Dendritic cell treated with granulocyte-macrophage colony-stimulating factor and Interleukin-4, amounts not matched to agents 40 ng/mL and 50 ng/mL, for 4 days (primary cell): ENCODE data around the gene TBCD.

Source experiments
- H3K27ac Mint-ChIP-seq: one replicate; pipeline ENCODE4 v1.8.0; 2022; ENCODE audit warnings: mild to moderate bottlenecking, mixed read lengths
- H3K27me3 Mint-ChIP-seq: one replicate; pipeline ENCODE4 v1.8.0; 2022; ENCODE audit warnings: mild to moderate bottlenecking, mixed read lengths
- H3K36me3 Mint-ChIP-seq: one replicate; pipeline ENCODE4 v1.8.0; 2022; ENCODE audit warnings: low read depth, mixed read lengths
- H3K4me1 Mint-ChIP-seq: one replicate; pipeline ENCODE4 v1.8.0; 2022; ENCODE audit warnings: low read depth, mixed read lengths
- H3K4me3 Mint-ChIP-seq: one replicate; pipeline ENCODE4 v1.8.0; 2022; ENCODE audit warnings: mild to moderate bottlenecking, moderate library complexity, mixed read lengths
- H3K9me3 Mint-ChIP-seq: one replicate; pipeline ENCODE4 v1.8.0; 2022; ENCODE audit warnings: mixed read lengths
- intact Hi-C: fragments of 100-400 bp; cut with micrococcal nuclease; formaldehyde crosslinking; loops from one replicate; pipeline ENCODE4 v1.15.0; 2022

Gene TBCD

DNA sequence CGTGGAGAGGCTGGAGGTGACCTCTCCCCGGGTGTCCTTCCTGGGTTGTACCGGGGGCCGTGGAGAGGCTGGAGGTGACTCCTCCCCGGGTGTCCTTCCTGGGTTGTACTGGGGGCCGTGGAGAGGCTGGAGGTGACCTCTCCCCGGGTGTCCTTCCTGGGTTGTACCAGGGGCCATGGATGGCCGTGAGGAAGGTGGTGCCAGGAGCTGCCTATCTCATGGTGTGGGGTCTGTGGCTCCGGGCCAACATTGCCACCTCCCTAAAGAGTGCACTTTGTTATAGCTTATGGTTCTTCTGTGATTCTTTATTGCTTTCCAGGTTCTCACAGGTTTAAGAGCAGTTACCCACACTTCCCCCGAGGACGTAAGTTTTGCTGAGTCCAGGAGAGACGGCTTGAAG is 174.2 kb downstream of the TBCD start:
- Mint-ChIP-seq H3K27me3 (no peaks in the 10 kb centered on the region), H3K27ac (no peak overlapping the region), H3K4me3 (no peak overlapping the region), H3K4me1 (no peaks in the 10 kb centered on the region), H3K9me3 (no peaks in the 10 kb centered on the region), H3K36me3 (peaks cover 97% of the 10 kb centered on the region)
- intact Hi-C loops = no loop called here

DNA sequence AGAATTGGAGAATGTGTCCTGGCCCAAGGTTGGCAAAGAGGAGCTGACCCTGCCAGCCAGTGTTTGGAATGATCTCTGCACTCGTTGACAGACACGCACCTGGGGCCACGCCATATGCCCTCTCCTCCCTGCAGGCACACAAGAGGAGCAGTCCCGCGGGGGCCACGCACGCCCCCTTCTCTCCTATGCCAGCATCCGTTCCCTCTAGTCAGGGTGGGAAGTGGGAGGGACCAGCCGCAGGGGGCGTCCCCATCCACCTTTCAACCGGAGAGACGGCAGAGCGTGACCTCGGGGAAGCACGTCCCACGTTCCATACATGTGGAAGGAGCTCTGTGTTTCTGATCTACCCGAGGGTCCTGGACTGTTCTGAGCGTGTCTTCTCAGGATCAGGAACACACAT is 174.9 kb downstream of the TBCD start:
- Mint-ChIP-seq H3K27ac (no peak overlapping the region), H3K27me3 (no peaks in the 10 kb centered on the region), H3K9me3 (no peaks in the 10 kb centered on the region), H3K36me3 (peaks cover 97% of the 10 kb centered on the region), H3K4me1 (peaks cover 6% of the 10 kb centered on the region), H3K4me3 (no peak overlapping the region)
- intact Hi-C loops = no loop called here

DNA sequence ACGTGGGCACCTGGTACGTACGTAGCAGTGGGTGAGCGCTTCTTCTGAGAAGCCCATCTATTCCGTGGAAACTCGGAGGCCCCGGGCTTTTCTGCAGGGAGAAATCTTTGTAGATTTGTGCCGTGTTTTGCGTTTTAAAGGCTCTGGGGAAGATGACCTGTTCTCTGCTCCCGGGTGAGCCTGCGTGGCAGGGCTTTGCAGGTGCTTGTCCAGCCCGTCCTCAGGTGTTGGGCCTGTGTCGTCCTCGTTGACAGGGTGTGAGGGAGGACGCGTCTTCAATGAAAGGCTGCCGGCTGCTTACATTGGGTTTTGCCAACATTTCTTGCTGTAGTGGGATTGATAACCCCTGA is 175.4 kb downstream of the TBCD start:
- Mint-ChIP-seq H3K4me1 (peaks cover 10% of the 10 kb centered on the region), H3K27me3 (no peaks in the 10 kb centered on the region), H3K4me3 (no peak overlapping the region), H3K9me3 (no peaks in the 10 kb centered on the region), H3K27ac (no peak overlapping the region), H3K36me3 (peaks cover 98% of the 10 kb centered on the region)
- intact Hi-C loops = no loop called here

DNA sequence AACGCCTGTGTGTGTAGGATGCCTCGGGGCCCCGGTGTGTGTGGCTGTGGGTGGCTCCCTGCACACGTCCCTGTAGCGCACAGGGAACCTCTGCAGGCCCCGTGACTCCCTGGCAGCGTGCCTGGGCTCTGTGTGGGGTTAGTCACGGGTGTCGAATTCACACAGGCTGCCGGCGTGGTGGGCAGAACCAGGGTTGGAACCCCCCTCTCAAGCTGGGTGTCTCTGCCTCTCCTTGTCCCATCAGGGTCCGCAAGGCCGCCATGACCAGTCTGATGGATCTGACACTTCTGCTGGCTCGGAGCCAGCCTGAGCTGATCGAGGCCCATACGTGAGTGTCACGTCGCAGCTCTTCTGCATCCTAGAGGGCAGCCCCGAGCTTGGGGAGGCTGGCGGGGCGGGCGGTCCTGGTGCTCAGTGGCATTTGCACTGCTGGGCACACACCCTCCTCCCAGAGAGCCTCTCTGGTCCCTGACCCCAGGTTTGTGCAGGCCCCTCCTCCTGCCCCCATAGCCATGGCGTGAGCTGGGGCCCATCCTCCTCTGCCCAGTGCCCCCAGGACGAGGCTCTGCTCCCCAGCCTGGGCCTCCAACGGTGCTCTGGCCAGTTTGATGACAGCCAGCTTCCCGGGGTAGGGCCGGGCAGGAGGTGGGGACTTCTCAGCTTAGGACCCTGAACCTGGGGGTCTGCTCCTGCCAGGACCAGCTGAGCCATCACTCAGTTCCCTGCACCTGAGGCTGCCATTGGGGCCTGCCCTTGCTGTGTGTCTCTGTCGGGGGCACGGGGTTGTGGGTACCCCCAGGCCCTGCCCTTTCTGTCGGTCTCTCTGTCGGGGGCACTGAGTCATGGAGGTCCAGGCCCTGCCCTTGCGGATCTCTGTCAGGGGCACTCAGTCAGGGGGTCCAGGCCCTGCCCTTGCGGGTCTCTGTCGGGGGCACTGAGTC is 176.1 kb downstream of the TBCD start:
- Mint-ChIP-seq H3K4me3 (no peak overlapping the region), H3K27me3 (no peaks in the 10 kb centered on the region), H3K27ac (no peak overlapping the region), H3K4me1 (peaks cover 10% of the 10 kb centered on the region), H3K9me3 (no peaks in the 10 kb centered on the region), H3K36me3 (peaks cover 98% of the 10 kb centered on the region)
- intact Hi-C loops = no loop called here

DNA sequence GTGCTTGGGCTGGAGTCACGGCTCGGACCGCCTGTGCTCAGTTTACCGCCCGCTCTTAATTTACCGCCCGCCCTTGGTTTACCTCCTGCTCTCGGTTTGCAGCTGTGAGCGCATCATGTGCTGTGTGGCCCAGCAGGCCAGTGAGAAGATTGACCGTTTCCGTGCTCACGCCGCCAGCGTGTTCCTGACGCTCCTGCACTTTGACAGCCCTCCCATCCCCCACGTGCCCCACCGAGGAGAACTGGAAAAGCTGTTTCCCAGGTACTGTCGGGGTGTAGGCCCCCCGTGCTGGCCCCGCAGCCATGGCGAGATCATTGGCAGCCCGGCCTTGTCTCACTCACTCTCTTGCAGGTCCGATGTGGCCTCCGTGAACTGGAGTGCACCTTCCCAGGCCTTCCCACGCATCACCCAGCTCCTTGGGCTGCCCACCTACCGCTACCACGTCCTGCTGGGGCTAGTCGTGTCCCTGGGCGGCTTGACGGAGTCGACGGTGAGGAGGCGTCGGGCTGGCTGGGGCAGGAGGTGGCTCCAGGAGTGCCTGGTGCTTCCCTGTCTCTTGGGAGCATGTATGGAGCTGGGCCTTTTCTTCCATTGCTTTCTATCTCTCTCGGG is 177.3 kb downstream of the TBCD start:
- Mint-ChIP-seq H3K4me3 (no peak overlapping the region), H3K27ac (no peak overlapping the region), H3K36me3 (peaks cover 98% of the 10 kb centered on the region), H3K27me3 (no peaks in the 10 kb centered on the region), H3K4me1 (peaks cover 10% of the 10 kb centered on the region), H3K9me3 (no peaks in the 10 kb centered on the region)
- intact Hi-C loops = no loop called here

DNA sequence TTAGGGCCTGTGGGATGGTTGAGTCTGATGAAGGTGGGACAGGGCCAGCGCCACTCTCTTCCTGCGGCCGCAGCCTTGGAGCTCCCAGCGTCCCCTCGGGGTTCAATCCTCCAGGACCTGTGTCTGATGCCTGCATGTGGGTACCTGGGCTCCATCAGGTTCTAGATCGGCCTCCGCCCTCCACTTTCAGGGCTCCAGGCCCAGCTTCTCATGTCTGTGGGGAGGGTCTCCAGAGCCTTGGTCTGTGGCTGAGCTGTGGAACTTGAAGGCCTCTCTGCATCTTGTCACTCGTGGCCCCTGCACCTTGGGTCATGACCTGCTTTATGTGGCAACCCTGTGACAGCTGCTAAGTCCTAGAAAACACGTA is 177.8 kb downstream of the TBCD start:
- intact Hi-C loops = no loop called here
- H3K27ac Mint-ChIP-seq = no peak overlapping the region
- H3K4me3 Mint-ChIP-seq = no peak overlapping the region

DNA sequence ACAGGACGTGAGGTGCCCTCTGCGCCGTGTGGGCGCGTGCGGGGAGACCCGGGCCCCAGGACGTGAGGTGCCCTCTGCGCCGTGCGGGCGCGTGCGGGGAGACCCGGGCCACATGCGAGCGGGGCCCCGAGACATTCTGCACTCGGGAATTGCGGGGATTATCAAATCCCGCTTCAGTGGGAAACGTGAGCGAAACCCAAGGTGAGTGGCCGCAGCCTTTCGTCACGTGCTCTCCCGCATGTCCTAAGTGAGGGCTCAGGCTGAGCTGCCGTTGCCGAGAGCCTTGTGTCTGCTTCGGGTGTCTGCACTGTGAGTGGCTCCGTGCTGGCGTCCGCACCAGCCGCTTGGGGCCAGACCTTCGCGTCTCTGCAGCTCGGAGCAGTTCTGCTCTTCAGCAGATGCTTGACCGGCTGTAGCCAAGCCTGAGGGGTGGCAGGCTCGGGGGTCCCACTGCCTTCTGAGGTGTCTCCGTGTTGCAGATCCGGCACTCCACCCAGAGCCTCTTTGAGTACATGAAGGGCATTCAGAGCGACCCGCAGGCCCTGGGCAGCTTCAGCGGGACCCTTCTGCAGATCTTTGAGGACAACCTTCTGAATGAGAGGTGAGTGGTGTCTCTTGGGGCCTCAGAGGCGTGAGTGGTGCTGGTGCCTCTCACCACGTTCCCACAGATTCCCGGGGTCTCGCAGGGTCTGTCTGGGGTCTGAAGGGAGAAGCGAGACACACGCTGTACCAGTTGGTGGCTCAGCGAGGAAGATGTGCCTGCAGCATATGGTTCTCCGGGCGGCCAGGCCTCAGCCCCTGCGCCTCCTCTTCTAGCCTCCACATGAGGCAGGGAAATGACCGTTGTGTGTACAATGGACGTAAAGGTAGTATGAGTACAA is 178.4 kb downstream of the TBCD start:
- Mint-ChIP-seq H3K27ac (no peak overlapping the region), H3K9me3 (no peaks in the 10 kb centered on the region), H3K27me3 (no peaks in the 10 kb centered on the region), H3K4me1 (peaks cover 10% of the 10 kb centered on the region), H3K36me3 (peaks cover 94% of the 10 kb centered on the region), H3K4me3 (no peak overlapping the region)
- intact Hi-C loops = no loop called here

More for the DNA sequence above, 177.8 kb downstream of the TBCD start:
- Mint-ChIP-seq H3K9me3 (no peaks in the 10 kb centered on the region), H3K27me3 (no peaks in the 10 kb centered on the region), H3K36me3 (peaks cover 96% of the 10 kb centered on the region), H3K4me1 (peaks cover 10% of the 10 kb centered on the region)

DNA sequence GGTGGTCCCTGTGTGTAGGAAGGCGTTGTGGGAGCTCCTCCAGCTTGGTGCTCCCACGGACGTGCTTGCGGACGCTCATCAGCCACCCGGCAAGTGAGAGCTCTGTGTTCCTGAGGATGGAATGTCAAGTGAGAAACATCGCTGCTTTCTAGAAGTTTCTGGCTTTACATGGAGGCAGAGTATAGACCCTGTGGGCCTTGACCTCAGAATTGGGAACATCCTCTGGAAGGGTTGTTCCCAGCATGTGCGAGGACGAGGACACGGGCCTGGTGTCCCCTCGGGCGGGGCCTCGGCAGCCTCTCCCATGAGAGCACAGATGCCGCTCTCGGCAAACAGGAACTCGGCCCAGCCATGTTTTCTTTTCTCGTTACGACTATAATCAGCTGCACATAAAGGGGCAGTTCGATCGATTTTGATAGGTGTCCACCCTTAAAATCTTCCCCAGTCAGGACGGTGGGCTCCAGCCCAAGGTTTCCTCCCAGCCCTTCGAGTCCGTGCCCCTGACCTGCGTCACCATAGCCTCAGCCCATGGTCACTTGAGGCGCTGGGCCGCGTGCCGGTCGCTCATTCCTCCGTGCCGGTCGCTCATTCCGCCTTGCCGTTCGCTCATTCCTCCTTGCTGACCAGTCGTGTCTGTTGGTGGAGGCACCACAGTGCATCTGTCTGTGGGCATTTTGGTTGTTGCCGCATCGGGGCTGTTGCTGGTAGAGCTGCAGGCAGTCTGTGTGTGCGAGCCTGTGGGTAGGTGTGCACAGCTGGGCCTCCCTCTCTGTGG is 179.2 kb downstream of the TBCD start:
- intact Hi-C loops = no loop called here
- peaks cover 10% of the 10 kb centered on the region for H3K4me1 Mint-ChIP-seq
- H3K36me3 Mint-ChIP-seq = peaks cover 94% of the 10 kb centered on the region
- no peaks in the 10 kb centered on the region for H3K9me3 Mint-ChIP-seq
- H3K27ac Mint-ChIP-seq = peak overlapping the region; percentile 36
- H3K4me3 Mint-ChIP-seq = no peak overlapping the region
- no peaks in the 10 kb centered on the region for H3K27me3 Mint-ChIP-seq

DNA sequence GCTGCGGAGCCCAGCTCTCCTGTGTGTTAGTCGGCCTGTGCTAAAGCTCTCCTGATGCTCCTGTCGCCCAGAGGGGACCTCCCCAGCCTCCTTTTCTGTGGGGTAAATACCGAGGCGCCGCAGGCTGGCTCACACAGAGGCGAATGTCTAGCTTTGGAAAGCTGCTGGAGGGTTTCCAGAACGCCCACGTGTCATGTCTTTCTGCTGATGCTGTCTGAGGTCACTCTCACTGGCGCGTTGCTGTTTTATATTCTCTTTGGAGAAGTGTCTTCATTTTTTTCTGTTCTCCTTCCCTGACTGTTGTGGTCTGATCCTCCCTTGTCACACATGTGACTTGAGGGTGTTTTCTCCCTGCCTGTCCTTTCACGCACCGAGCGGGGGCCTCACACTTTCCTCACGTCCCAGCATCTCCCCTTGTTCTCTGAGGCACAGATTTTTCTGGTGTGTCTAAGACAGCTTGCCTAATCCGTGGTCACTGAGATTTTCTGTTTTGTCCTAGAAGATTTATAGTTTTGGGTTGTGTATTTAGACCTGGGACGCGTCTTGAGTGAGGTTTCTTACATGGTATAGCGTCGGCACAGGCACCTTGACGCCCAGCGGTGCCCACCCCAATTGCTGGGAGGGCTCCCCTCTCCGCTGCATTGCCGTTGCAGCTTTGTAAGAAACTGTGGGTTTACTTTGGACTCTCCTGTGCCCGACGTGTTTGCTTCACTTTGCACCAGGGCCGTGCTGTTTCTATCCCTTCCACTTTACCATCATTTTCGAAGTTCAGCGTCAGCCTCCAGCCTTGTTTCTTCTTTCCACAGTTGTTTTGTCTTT is 180.0 kb downstream of the TBCD start:
- H3K4me3 Mint-ChIP-seq = no peak overlapping the region
- peaks cover 10% of the 10 kb centered on the region for H3K4me1 Mint-ChIP-seq
- no peaks in the 10 kb centered on the region for H3K9me3 Mint-ChIP-seq
- intact Hi-C loops = no loop called here
- H3K36me3 Mint-ChIP-seq = peaks cover 94% of the 10 kb centered on the region
- no peaks in the 10 kb centered on the region for H3K27me3 Mint-ChIP-seq
- peak overlapping the region; percentile 36 for H3K27ac Mint-ChIP-seq

DNA sequence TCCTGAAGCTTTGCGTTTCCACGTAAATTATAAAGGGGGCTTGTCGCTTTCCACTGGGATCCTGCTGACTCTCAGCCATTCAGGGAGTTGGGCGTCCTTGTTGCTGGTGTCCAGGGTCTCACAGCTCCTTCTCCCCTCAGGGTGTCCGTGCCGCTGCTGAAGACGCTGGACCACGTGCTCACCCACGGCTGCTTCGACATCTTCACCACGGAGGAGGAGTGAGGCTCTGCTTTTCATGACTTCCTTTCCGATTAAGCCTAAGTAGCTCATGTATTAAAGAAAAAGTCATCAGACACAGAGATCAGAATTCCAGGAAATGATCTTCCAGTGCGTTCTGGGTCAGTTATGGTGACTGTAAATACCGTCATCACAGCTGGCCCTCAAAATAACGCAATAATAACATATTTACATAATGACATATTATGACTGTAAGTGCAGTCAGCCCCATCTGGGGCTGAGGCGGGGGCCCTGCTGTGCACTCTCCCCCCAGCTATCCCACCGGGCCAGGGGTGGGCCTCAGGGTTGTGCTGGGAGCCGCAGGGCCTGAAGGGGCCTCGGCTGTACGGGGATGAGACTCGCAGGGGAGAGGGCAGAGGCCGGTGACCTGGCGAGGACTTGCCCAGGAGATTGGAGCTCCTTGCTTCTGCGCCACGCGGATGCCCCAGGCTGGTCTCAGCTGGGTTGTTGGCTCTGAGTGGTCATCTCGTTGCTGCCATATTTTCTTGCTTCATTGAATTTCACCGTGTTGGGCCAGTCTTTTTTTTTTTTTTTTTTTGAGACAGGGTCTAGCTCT is 180.8 kb downstream of the TBCD start:
- Mint-ChIP-seq H3K27ac (no peak overlapping the region), H3K4me1 (peaks cover 10% of the 10 kb centered on the region), H3K4me3 (no peak overlapping the region), H3K9me3 (no peaks in the 10 kb centered on the region), H3K27me3 (no peaks in the 10 kb centered on the region), H3K36me3 (peaks cover 94% of the 10 kb centered on the region)
- intact Hi-C loops = no loop called here

DNA sequence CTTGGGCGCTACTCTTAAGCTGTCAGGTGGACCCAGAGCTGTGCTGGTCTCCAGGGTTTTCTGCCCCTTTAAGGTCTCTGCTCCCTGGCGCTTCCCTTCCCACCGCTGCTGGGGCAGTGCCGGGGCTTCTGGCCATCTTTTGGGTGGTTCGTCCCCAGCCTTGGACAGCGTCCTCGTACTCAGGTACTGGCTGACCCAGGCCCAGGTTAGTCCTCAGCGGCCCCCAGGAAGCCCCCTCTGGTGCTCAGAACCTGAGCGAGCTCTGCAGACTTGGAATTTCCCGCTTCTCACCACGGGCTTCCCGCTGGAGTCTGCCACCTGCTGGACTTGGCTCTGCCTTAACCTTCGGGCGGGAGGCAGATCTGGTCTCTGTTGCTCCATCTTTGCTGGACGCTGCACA is 182.0 kb downstream of the TBCD start:
- no peak overlapping the region for H3K27ac Mint-ChIP-seq
- H3K36me3 Mint-ChIP-seq = peaks cover 94% of the 10 kb centered on the region
- no peak overlapping the region for H3K4me3 Mint-ChIP-seq
- H3K9me3 Mint-ChIP-seq = no peaks in the 10 kb centered on the region
- intact Hi-C loops = no loop called here
- H3K27me3 Mint-ChIP-seq = no peaks in the 10 kb centered on the region
- H3K4me1 Mint-ChIP-seq = peaks cover 10% of the 10 kb centered on the region

DNA sequence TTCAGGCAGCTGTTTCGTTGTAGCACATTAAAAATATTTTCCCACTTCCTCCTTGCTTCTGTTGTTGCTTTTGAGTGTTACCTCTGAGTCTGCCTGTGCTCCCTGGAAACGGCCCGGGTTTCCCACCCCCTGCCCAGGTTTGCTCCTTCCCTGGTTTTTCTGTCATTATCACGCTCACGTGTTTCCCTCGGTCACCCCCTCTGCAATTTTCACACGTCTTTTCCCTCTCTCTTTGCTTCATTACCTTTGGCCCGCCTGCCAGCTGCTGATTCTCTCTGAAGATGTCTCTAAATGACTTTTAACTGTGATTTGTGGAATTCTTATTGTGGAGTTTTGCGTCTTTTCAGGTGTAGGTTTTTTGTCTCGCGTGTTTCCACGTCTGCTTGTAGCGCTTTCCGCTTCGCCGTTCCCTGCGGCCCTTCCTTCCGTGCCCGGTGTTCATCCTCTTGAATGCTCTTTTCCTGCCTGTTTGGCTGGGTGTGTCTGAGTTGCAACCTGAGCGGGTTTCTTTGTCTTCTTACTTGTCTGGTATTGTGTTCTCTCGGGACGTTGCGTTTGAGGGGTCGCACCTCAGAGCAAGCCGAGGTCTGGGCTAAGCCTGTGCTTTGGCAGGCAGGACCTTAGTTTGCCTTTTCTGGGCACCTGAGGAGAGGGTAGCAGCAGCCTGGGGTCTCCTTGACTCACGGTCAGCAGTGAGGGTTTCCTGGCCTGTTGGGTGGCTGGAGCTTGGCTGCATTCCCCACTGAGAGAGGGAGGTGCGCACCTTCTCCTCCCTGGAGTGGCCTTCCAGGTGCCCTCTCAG is 184.3 kb downstream of the TBCD start:
- Mint-ChIP-seq H3K36me3 (peaks cover 92% of the 10 kb centered on the region), H3K4me1 (peaks cover 10% of the 10 kb centered on the region), H3K9me3 (no peaks in the 10 kb centered on the region), H3K27ac (no peak overlapping the region), H3K4me3 (no peak overlapping the region), H3K27me3 (no peaks in the 10 kb centered on the region)
- intact Hi-C loops = no loop called here
